ENCODE measurements around the gene TSPAN18. TPM values are rescaled to one million over a fixed set of nuclear protein-coding genes. Genes with fewer than 3 reads are reported as not detected.
A peak's percentile ranks its signal among the peaks of the same experiment; 100 is the strongest.

Gene TSPAN18
- total and polyA plus RNA-seq, 11 donors: 40.0 to 151 (median 74.9) TPM

GRCh38 chr11:44766112-44766971 is 39.6 kb downstream of the TSPAN18 start:
- Histone ChIP-seq H3K27me3 (no peaks in the 10 kb centered on the region), H3K4me3 (no peak overlapping the region), H3K9me3 (peaks cover 0 to 14% (median 0%) of the 10 kb centered on the region in 12 donors), H3K27ac (peak overlapping the region; percentile 63 to 96 (median 90)), H3K4me1 (peaks cover 11 to 83% (median 60%) of the 10 kb centered on the region in 12 donors), H3K36me3 (peaks cover 0 to 16% (median 0%) of the 10 kb centered on the region in 9 donors)
- DNase-seq (peak; percentile 77 to 92 (median 77)), ATAC-seq (peak; percentile 85 to 90 (median 86))
- 3 to 9% (median 7%) methylated on average over 5 to 8 of the region's 8 CpGs for WGBS, 4 donors
- intact Hi-C loops (cut with DNase I): loop anchor here in 3 of 10 donors (5.0 to 10.0 kb wide), 3 partner anchors 101 to 142 kb away; no protein-coding TSS in a partner anchor
- TF ChIP-seq POLR2A (IDR thresholded peaks at IDR 0.05): no peak
- peak in 2 of 12 donors; percentile 10 to 23 for TF ChIP-seq CTCF (IDR thresholded peaks at IDR 0.05)

GRCh38 chr11:44766972-44767278 is 40.2 kb downstream of the TSPAN18 start:
- TF ChIP-seq POLR2A (IDR thresholded peaks at IDR 0.05) (no peak), CTCF (IDR thresholded peaks at IDR 0.05) (no peak)
- Histone ChIP-seq H3K27ac (peak overlapping the region; percentile 63 to 96 (median 90)), H3K4me1 (peaks cover 9 to 80% (median 54%) of the 10 kb centered on the region in 12 donors), H3K4me3 (no peak overlapping the region), H3K27me3 (no peaks in the 10 kb centered on the region), H3K36me3 (peaks cover 0 to 16% (median 0%) of the 10 kb centered on the region in 9 donors), H3K9me3 (peaks cover 0 to 14% (median 0%) of the 10 kb centered on the region in 12 donors)
- intact Hi-C loops (cut with DNase I): loop anchor here in 3 of 10 donors (5.0 to 10.0 kb wide), 3 partner anchors 100 to 142 kb away; no protein-coding TSS in a partner anchor
- ATAC-seq (peak; percentile 89 to 91 (median 90)), DNase-seq (peak in 4 of 5 donors; percentile 59 to 80 (median 64))

GRCh38 chr11:44767421-44767820 is 40.7 kb downstream of the TSPAN18 start:
- Histone ChIP-seq H3K27ac (peak overlapping the region; percentile 63 to 96 (median 90)), H3K36me3 (peaks cover 0 to 16% (median 0%) of the 10 kb centered on the region in 9 donors), H3K4me3 (no peak overlapping the region), H3K4me1 (peaks cover 9 to 75% (median 51%) of the 10 kb centered on the region in 12 donors), H3K9me3 (peaks cover 0 to 14% (median 0%) of the 10 kb centered on the region in 12 donors), H3K27me3 (no peaks in the 10 kb centered on the region)
- intact Hi-C loops (cut with DNase I): loop anchor here in 3 of 10 donors (5.0 to 10.0 kb wide), 3 partner anchors 100 to 143 kb away; no protein-coding TSS in a partner anchor
- WGBS, 4 donors: 44 to 56% (median 48%) methylated on average over 1 of the region's 1 CpG
- no peak for DNase-seq
- TF ChIP-seq CTCF (IDR thresholded peaks at IDR 0.05): no peak
- no peak for TF ChIP-seq POLR2A (IDR thresholded peaks at IDR 0.05)
- ATAC-seq: peak in 3 of 4 donors; percentile 2 to 6 (median 4)

GRCh38 chr11:44770401-44770800 is 43.6 kb downstream of the TSPAN18 start:
- ATAC-seq (no peak), DNase-seq (no peak)
- Histone ChIP-seq H3K27me3 (no peaks in the 10 kb centered on the region), H3K9me3 (peaks cover 0 to 14% (median 0%) of the 10 kb centered on the region in 12 donors), H3K27ac (peak overlapping the region in 5 of 12 donors; percentile 14 to 46 (median 39)), H3K4me3 (no peak overlapping the region), H3K4me1 (peaks cover 16 to 75% (median 58%) of the 10 kb centered on the region in 12 donors), H3K36me3 (peaks cover 0 to 4% (median 0%) of the 10 kb centered on the region in 9 donors)
- WGBS, 4 donors: 88 to 100% (median 93%) methylated on average over 1 of the region's 1 CpG
- intact Hi-C loops (cut with DNase I): loop anchor here in 5 of 10 donors (5.0 to 10.0 kb wide), 5 partner anchors 38 to 148 kb away; partner anchors contain the start of gene TSPAN18 (in 1 of the 5)
- TF ChIP-seq CTCF (IDR thresholded peaks at IDR 0.05) (no peak), POLR2A (IDR thresholded peaks at IDR 0.05) (no peak)
